WTC11 (cell line): ENCODE measurements around the gene CES3. TPM values are rescaled to one million over a fixed set of nuclear protein-coding genes. Genes with fewer than 3 reads are reported as not detected.

Source experiments
- AFF4 ChIP-seq: sonication (generic); formaldehyde crosslinking; IDR thresholded peaks from 2 replicates; pipeline ENCODE4 v1.8.1; 2023; ENCODE audit warnings: mild to moderate bottlenecking, missing genetic modification reagents, borderline replicate concordance
- ATF2 ChIP-seq: sonication (generic); formaldehyde crosslinking; IDR thresholded peaks from 2 replicates; pipeline ENCODE4 v1.8.1; 2022; ENCODE audit warnings: low read depth, missing genetic modification reagents, borderline replicate concordance
- CTCF ChIP-seq: fragments of 200-600 bp; IDR thresholded peaks from 2 replicates; pipeline ENCODE4 v1.8.0; 2022; ENCODE audit warnings: antibody characterized with exemption
- E2F5 ChIP-seq: sonication (generic); formaldehyde crosslinking; IDR thresholded peaks from 2 replicates; pipeline ENCODE4 v1.8.1; 2022; ENCODE audit warnings: mild to moderate bottlenecking, moderate library complexity, missing genetic modification reagents
- EMX1 ChIP-seq: fragments of 250-450 bp; sonication (Bioruptor Pico); IDR thresholded peaks from 2 replicates; pipeline ENCODE4 v1.8.0; 2021; ENCODE audit warnings: mild to moderate bottlenecking
- FOXP1 ChIP-seq: sonication (generic); formaldehyde crosslinking; IDR thresholded peaks from 2 replicates; pipeline ENCODE4 v1.8.0; 2022; ENCODE audit warnings: missing genetic modification reagents, mild to moderate bottlenecking, moderate library complexity, borderline replicate concordance
- GTF2I ChIP-seq: fragments of 250-450 bp; sonication (Bioruptor Pico); conservative IDR thresholded peaks from 2 replicates; pipeline ENCODE4 v1.4.0; 2021; ENCODE audit warnings: mild to moderate bottlenecking
- HMGXB4 ChIP-seq: sonication (generic); formaldehyde crosslinking; IDR thresholded peaks from 2 replicates; pipeline ENCODE4 v1.8.1; 2023; ENCODE audit warnings: mild to moderate bottlenecking, moderate library complexity, missing genetic modification reagents
- NFATC4 ChIP-seq: fragments of 250-450 bp; sonication (Bioruptor Pico); IDR thresholded peaks from 2 replicates; pipeline ENCODE4 v1.9.0; 2021; ENCODE audit warnings: mild to moderate bottlenecking
- NR3C1 ChIP-seq: sonication (generic); formaldehyde crosslinking; conservative IDR thresholded peaks from 2 replicates; pipeline ENCODE4 v1.8.1; 2023; ENCODE audit warnings: low read depth, mild to moderate bottlenecking, missing genetic modification reagents
- PRDM15 ChIP-seq: sonication (generic); formaldehyde crosslinking; IDR thresholded peaks from 2 replicates; pipeline ENCODE4 v1.8.0; 2022; ENCODE audit warnings: missing genetic modification reagents
- PREB ChIP-seq: sonication (generic); formaldehyde crosslinking; IDR thresholded peaks from 2 replicates; pipeline ENCODE4 v1.8.1; 2022; ENCODE audit warnings: mild to moderate bottlenecking, missing genetic modification reagents, moderate library complexity, borderline replicate concordance
- RELA ChIP-seq: sonication (generic); formaldehyde crosslinking; IDR thresholded peaks from 2 replicates; pipeline ENCODE4 v1.8.1; 2022; ENCODE audit warnings: missing genetic modification reagents, mild to moderate bottlenecking, borderline replicate concordance
- USF2 ChIP-seq: sonication (generic); formaldehyde crosslinking; IDR thresholded peaks from 2 replicates; pipeline ENCODE4 v1.8.1; 2023; ENCODE audit warnings: mild to moderate bottlenecking, missing genetic modification reagents, moderate library complexity
- ZMAT4 ChIP-seq: fragments of 250-450 bp; sonication (Bioruptor Pico); IDR thresholded peaks from 2 replicates; pipeline ENCODE4 v1.9.0; 2021; ENCODE audit warnings: mild to moderate bottlenecking
- ZNF263 ChIP-seq: sonication (generic); formaldehyde crosslinking; IDR thresholded peaks from 2 replicates; pipeline ENCODE4 v1.8.1; 2022; ENCODE audit warnings: low read depth, mild to moderate bottlenecking, moderate library complexity, missing genetic modification reagents
- ZNF416 ChIP-seq: fragments of 250-450 bp; sonication (Bioruptor Pico); IDR thresholded peaks from 2 replicates; pipeline ENCODE4 v1.9.0; 2021; ENCODE audit warnings: mild to moderate bottlenecking, inconsistent platforms
- ZNF423 ChIP-seq: fragments of 250-450 bp; sonication (Bioruptor Pico); IDR thresholded peaks from 2 replicates; pipeline ENCODE4 v2.1.2; 2022; ENCODE audit warnings: mild to moderate bottlenecking, moderate library complexity
- ZNF512 ChIP-seq: sonication (generic); formaldehyde crosslinking; IDR thresholded peaks from 2 replicates; pipeline ENCODE4 v1.8.1; 2022; ENCODE audit warnings: missing genetic modification reagents, borderline replicate concordance
- total RNA-seq: library from RNA; stranded (reverse); gene quantifications from 3 replicates; pipeline ENCODE4 v1.2.3, GENCODE V29; 2021

Gene CES3
- total RNA-seq, 1 experiment from 2014 or later = 3.3 TPM

- TF ChIP-seq AFF4 (CRISPR knock-in tag) (no peak), GTF2I (no peak), ZNF512 (CRISPR knock-in tag) (no peak), ZMAT4 (CRISPR knock-in tag) (no peak), PREB (CRISPR knock-in tag) (no peak), HMGXB4 (peak; percentile 58), RELA (CRISPR knock-in tag) (no peak), PRDM15 (CRISPR knock-in tag) (no peak), NFATC4 (no peak), E2F5 (CRISPR knock-in tag) (peak; percentile 55; the same call in 1 of the 2 replicates), NR3C1 (CRISPR knock-in tag) (no peak), USF2 (CRISPR knock-in tag) (no peak), ZNF423 (peak; percentile 64), ZNF263 (CRISPR knock-in tag) (no peak), CTCF (no peak), EMX1 (no peak), ZNF416 (CRISPR knock-in tag) (no peak), FOXP1 (CRISPR knock-in tag) (no peak; the same call in 1 of the 2 replicates), ATF2 (CRISPR knock-in tag) (no peak)
These were observed 53.0 kb downstream of the CES3 start (continued) for GRCh38 chr16:67013823-67014633.
